K562 (cell line): ENCODE data around the gene TMEM154. TPM values are rescaled to one million over a fixed set of nuclear protein-coding genes. Genes with fewer than 3 reads are reported as not detected.

Source experiments
- BRF2 ChIP-seq: IDR thresholded peaks from 3 replicates; pipeline ENCODE4 v1.6.1; 2011; ENCODE audit warnings: borderline replicate concordance, mild to moderate bottlenecking; ENCODE audit not compliant: insufficient read length, insufficient read depth
- CEBPG ChIP-seq, 3 experiments: fragments of 200-800 bp in 1 of 3; sonication (Bioruptor generic) in 1 of 3; sonication (generic) in 1 of 3; formaldehyde crosslinking in 1 of 3; IDR thresholded peaks in 2 of 3; conservative IDR thresholded peaks in 1 of 3; 2 replicates each; pipeline versions ENCODE4 v1.6.1 to v1.8.0; 2016 to 2022; ENCODE audit warnings: missing compliant biosample characterization in 2 of 3, missing genetic modification characterization in 2 of 3, mild to moderate bottlenecking in 1 of 3, missing genetic modification reagents in 1 of 3
- ETV6 ChIP-seq, 3 experiments: fragments of 150-350 bp in 1 of 3; sonication (generic) in 1 of 3; formaldehyde crosslinking in 1 of 3; IDR thresholded peaks; 2 replicates each; pipeline versions ENCODE4 v1.6.1 to v1.8.0; 2014 to 2022; ENCODE audit warnings: borderline replicate concordance in 2 of 3, low read depth in 2 of 3, antibody characterized with exemption in 1 of 3, low read length in 1 of 3, mild to moderate bottlenecking in 1 of 3, missing genetic modification reagents in 1 of 3
- FOXM1 ChIP-seq, 2 experiments: fragments of 450-650 bp in 1 of 2; sonication (generic) in 1 of 2; formaldehyde crosslinking in 1 of 2; IDR thresholded peaks; 2 replicates each; pipeline versions ENCODE4 v1.6.1 to v1.9.0; 2017 to 2022; ENCODE audit warnings: low read depth in 2 of 2, mild to moderate bottlenecking in 2 of 2, missing genetic modification reagents in 1 of 2, moderate library complexity in 1 of 2
- HES1 ChIP-seq: fragments of 450-650 bp; IDR thresholded peaks from 2 replicates; pipeline ENCODE4 v1.6.1; 2016; ENCODE audit warnings: low read depth, mild to moderate bottlenecking, moderate library complexity
- LCOR ChIP-seq: sonication (generic); formaldehyde crosslinking; IDR thresholded peaks from 2 replicates; pipeline ENCODE4 v1.8.0; 2022; ENCODE audit warnings: mild to moderate bottlenecking, missing genetic modification reagents
- SIX5 ChIP-seq, 2 experiments: IDR thresholded peaks; 2 replicates each; pipeline ENCODE4 v1.6.1; 2011; ENCODE audit warnings: low read length in 2 of 2, borderline replicate concordance in 1 of 2, low read depth in 1 of 2, mild to moderate bottlenecking in 1 of 2, moderate library complexity in 1 of 2; ENCODE audit not compliant: insufficient read depth in 1 of 2
- TEAD2 ChIP-seq: fragments of 450-650 bp; IDR thresholded peaks from 2 replicates; pipeline ENCODE4 v1.6.1; 2016; ENCODE audit warnings: missing genetic modification characterization, control low read depth, missing compliant biosample characterization
- XRCC5 ChIP-seq: fragments of 200-400 bp; formaldehyde crosslinking; IDR thresholded peaks from 2 replicates; pipeline ENCODE4 v1.6.1; 2017; ENCODE audit warnings: low read depth, mild to moderate bottlenecking, low read length
- ZEB2 ChIP-seq: fragments of 450-650 bp; IDR thresholded peaks from 2 replicates; pipeline ENCODE4 v1.6.1; 2016
- ZFP1 ChIP-seq: fragments of 450-650 bp; formaldehyde crosslinking; IDR thresholded peaks from 2 replicates; pipeline ENCODE4 v1.4.0; 2020; ENCODE audit warnings: mild to moderate bottlenecking, mixed read lengths
- ZNF324 ChIP-seq: fragments of 250-450 bp; sonication (Bioruptor Pico); IDR thresholded peaks from 2 replicates; pipeline ENCODE4 v1.4.0; 2020; ENCODE audit warnings: mild to moderate bottlenecking
- polyA plus RNA-seq, 8 experiments: library from polyadenylated mRNA; depleted of rRNA in 4 of 8; stranded (reverse) in 5 of 8; unstranded in 3 of 8; fragments of >200 nt; fragmentation: Nextera tagmentation in 2 of 8; fragmentation: Illumina TruSeq in 1 of 8; extraction: Ambion mirVana in 2 of 8; extraction: Trizol in 1 of 8; gene quantifications; 2 replicates each; pipeline versions ENCODE4 v1.2.1 to v1.2.3, GENCODE V29; 2011 to 2014; ENCODE audit warnings: inconsistent platforms in 1 of 8, missing spikeins in 1 of 8
- total RNA-seq, 7 experiments: library from RNA; depleted of rRNA in 6 of 7; stranded (reverse); fragments of >200 nt in 6 of 7; fragmentation: Illumina TruSeq in 2 of 7; extraction: Trizol in 2 of 7; gene quantifications; 2 replicates each; pipeline versions ENCODE4 v1.2.1 to v1.2.3, GENCODE V29; 2011 to 2021; ENCODE audit warnings: low replicate concordance in 1 of 7
- TF ChIP-seq, protein P1 (sequence below), 2 experiments: IDR thresholded peaks; 2 replicates each; pipeline ENCODE4 v1.6.1; 2012; ENCODE audit warnings: improper control_type of control experiment in 2 of 2, low read depth in 2 of 2, low read length in 2 of 2, borderline replicate concordance in 1 of 2

TMEM154 gene
- total and polyA plus RNA-seq, 9 of the 15 experiments (the other 6 are each of a cell fraction or from before 2014, with no cell fraction given) = 0.13 to 1.8 (median 0.58) TPM

GRCh38 chr4:152679414-152680281, at the start of gene TMEM154 (continued):
- TF ChIP-seq ZNF324 (no peak), LCOR (peak; percentile 82; the same call in 1 of the 2 replicates), ETV6 (IDR thresholded peaks at IDR 0.05; ENCODE audit: borderline replicate concordance in 1 of 2, low read depth in 2 of 2, low read length in 1 of 2) (peak; percentile 65 to 86; a peak in 3 of 4 replicates), ETV6 (CRISPR knock-in tag; IDR thresholded peaks at IDR 0.05; ENCODE audit: borderline replicate concordance) (no peak), SIX5 (IDR thresholded peaks at IDR 0.05; ENCODE audit: borderline replicate concordance in 1 of 2, insufficient read depth in 1 of 2, low read depth in 1 of 2, low read length in 2 of 2) (no peak), HES1 (no peak), XRCC5 (no peak), TEAD2 (tag) (no peak), ZFP1 (CRISPR knock-in tag) (no peak), CEBPG (CRISPR knock-in tag; IDR thresholded peaks at IDR 0.05) (peak; percentile 88), CEBPG (tag; conservative IDR thresholded peaks at IDR 0.05 in 1 of 2, IDR thresholded peaks at IDR 0.05 in 1 of 2) (peak; percentile 85 to 94), FOXM1 (IDR thresholded peaks at IDR 0.05; ENCODE audit: low read depth) (no peak), FOXM1 (CRISPR knock-in tag; IDR thresholded peaks at IDR 0.05; ENCODE audit: low read depth) (no peak), ZEB2 (no peak), BRF2 (no peak)
- TF ChIP-seq, protein P1, sequence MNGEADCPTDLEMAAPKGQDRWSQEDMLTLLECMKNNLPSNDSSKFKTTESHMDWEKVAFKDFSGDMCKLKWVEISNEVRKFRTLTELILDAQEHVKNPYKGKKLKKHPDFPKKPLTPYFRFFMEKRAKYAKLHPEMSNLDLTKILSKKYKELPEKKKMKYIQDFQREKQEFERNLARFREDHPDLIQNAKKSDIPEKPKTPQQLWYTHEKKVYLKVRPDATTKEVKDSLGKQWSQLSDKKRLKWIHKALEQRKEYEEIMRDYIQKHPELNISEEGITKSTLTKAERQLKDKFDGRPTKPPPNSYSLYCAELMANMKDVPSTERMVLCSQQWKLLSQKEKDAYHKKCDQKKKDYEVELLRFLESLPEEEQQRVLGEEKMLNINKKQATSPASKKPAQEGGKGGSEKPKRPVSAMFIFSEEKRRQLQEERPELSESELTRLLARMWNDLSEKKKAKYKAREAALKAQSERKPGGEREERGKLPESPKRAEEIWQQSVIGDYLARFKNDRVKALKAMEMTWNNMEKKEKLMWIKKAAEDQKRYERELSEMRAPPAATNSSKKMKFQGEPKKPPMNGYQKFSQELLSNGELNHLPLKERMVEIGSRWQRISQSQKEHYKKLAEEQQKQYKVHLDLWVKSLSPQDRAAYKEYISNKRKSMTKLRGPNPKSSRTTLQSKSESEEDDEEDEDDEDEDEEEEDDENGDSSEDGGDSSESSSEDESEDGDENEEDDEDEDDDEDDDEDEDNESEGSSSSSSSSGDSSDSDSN (IDR thresholded peaks at IDR 0.05; ENCODE audit: borderline replicate concordance in 1 of 2, low read depth in 2 of 2, low read length in 2 of 2) = peak in 1 of 2 experiments; percentile 67; a peak in 1 of 4 replicates
